Measurements from ENCODE around the gene SEMA7A.
"Not testable (repeated sequence)": the region's sequence is repeated elsewhere in the genome, so short reads cannot be mapped to it uniquely, and the experiment has no call there.

SEMA7A gene

DNA sequence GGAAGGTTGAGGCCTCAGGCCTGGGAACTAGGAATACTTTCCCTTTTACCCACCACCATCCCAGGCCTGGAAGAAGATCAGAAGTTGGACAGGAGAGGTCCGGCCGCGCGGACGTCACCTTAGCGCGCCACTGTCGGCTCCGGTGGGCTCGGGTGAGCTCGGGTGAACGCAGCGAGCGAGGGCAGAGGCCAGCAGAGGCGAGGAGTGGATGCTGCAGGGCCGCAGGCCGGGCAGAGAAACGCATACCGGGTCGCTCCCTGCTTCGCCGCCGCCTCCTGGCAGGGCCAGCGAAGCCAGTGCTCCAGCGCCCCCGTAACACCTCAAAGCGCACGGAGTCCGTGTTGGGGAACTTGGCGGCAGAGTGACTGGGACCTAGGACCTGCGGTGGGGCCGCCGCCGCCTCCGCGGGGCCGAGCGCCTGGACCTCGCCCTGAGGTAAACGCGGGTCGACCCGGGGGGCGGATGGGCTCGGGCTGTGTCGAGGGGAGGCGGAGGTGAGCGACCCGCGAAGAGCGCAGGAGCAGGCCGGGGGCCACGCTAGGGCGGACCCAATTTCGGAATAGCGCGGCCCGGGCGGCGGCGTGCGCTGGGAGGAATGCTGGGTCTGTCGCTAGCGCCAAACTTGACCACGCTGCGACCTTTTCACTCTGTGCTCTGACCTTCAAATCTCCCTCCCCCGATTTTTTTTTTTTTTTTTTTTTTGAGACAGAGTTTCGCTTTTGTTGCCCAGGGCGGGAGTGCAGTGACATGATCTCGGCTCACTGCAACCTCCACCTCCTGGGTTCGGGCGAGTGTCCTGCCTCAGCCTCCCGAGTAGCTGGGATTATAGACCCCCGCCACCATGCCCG is 67.9 kb downstream of the SEMA7A start:
- in situ Hi-C loops (cut with HindIII; ENCODE audit: low sequenced_read_pairs): no loop called here
- no peak for DNase-seq (ENCODE audit: low read depth)
- TF ChIP-seq, protein P1, sequence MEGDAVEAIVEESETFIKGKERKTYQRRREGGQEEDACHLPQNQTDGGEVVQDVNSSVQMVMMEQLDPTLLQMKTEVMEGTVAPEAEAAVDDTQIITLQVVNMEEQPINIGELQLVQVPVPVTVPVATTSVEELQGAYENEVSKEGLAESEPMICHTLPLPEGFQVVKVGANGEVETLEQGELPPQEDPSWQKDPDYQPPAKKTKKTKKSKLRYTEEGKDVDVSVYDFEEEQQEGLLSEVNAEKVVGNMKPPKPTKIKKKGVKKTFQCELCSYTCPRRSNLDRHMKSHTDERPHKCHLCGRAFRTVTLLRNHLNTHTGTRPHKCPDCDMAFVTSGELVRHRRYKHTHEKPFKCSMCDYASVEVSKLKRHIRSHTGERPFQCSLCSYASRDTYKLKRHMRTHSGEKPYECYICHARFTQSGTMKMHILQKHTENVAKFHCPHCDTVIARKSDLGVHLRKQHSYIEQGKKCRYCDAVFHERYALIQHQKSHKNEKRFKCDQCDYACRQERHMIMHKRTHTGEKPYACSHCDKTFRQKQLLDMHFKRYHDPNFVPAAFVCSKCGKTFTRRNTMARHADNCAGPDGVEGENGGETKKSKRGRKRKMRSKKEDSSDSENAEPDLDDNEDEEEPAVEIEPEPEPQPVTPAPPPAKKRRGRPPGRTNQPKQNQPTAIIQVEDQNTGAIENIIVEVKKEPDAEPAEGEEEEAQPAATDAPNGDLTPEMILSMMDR (IDR thresholded peaks at IDR 0.05; ENCODE audit: low read depth, low read length, missing control alignments): no peak
- H3K4me3 ChIP-seq (ENCODE audit: low read depth, low read length): peak overlapping the region; percentile 47

DNA sequence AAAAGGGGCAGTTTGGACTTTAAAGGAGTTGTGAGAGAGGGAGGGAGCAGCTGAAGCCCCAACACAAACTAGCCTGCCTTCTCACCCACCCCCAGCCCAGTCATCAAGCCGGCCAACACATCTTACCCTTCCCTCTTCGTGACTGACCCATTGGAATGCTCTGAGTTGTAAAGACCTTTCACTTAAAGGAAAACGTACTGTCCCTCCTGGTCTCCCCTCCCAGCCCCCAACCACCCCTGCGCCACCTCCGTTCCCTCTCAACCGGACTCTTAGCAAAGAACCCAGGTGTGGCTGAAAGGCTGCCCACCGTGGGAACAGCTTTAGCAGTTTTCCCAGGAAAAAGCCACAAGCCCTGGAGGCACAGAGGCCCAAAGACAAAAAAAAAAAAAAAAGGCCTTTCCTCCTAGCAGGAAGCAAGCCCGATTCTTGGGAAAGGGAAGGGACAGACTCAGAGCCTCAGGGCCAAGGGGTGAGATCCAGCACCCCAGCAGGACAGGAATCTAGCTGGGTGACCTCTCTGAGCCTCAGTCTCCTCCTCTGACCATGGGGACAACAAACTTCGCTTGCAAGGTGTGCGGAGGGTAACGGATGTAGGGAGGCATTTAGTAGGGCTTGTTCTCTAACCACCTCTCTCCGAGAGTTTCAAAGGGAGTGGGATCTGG is 68.7 kb downstream of the SEMA7A start:
- peak overlapping the region; percentile 47 for H3K4me3 ChIP-seq (ENCODE audit: low read depth, low read length)
- in situ Hi-C loops (cut with HindIII; ENCODE audit: low sequenced_read_pairs): no loop called here
- TF ChIP-seq, protein P1 (IDR thresholded peaks at IDR 0.05; ENCODE audit: low read depth, low read length, missing control alignments): no peak
- DNase-seq (ENCODE audit: low read depth): no peak

DNA sequence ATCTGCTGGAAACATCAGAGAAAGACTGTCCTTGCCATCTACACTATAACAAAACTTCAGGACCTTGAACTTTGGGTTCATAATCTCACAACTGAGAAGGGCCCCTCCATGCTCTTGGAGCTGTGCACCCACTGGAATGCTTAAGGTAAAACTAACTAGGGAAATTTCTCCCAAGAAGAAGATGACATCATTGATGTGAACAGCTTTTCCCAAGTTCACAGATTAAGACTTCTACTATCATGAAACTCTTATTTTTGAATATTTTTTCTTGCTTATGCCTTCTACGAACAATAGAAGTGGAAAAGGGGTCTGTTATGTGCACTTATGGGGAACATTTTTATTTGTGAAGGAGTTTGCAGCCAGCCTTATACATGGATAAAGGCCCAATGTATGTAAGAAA is 71.3 kb downstream of the SEMA7A start:
- TF ChIP-seq, protein P1 (IDR thresholded peaks at IDR 0.05; ENCODE audit: low read depth, low read length, missing control alignments): no peak
- in situ Hi-C loops (cut with HindIII; ENCODE audit: low sequenced_read_pairs): no loop called here
- no peak for DNase-seq (ENCODE audit: low read depth)
- no peak overlapping the region for H3K4me3 ChIP-seq (ENCODE audit: low read depth, low read length)

DNA sequence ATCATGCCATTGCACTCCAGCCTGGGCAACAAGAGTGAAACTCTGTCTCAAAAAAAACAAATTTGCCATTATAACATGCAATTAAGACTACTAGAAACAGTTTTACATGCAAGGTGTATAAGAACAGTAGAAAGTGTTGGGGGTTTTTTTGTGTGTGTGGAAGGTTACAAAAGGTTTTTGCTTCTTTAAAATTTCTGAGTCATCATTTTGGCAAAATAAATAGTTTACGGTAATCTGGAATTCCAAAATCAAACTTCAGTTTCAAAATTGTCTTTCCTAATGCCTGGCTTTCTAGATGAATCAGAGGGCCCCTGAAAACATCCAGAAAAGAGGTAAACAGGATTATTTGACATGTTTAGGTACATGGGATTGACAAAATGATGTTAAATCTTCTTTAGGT is 72.9 kb downstream of the SEMA7A start:
- DNase-seq (ENCODE audit: low read depth); in situ Hi-C loops (cut with HindIII; ENCODE audit: low sequenced_read_pairs); H3K4me3 ChIP-seq (ENCODE audit: low read depth, low read length): not testable (repeated sequence)

DNA sequence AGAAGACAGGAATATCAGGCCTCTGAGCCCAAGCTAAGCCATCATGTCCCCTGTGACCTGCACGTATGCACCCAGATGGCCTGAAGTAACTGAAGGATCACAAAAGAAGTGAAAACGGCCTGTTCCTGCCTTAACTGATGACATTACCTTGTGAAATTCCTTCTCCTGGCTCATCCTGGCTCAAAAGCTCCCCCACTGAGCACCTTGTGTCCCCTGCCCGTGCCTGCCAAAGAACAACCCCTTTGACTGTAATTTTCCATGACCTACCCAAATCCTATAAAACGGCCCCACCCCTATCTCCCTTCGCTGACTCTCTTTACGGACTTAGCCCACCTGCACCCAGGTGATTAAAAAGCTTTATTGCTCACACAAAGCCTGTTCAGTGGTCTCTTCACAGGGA is 74.4 kb downstream of the SEMA7A start:
- DNase-seq (ENCODE audit: low read depth): not testable (repeated sequence)

More for the DNA sequence above, 74.4 kb downstream of the SEMA7A start:
- in situ Hi-C loops (cut with HindIII; ENCODE audit: low sequenced_read_pairs); H3K4me3 ChIP-seq (ENCODE audit: low read depth, low read length): not testable (repeated sequence)
